Measurements from ENCODE around the gene PAN2.

DNA sequence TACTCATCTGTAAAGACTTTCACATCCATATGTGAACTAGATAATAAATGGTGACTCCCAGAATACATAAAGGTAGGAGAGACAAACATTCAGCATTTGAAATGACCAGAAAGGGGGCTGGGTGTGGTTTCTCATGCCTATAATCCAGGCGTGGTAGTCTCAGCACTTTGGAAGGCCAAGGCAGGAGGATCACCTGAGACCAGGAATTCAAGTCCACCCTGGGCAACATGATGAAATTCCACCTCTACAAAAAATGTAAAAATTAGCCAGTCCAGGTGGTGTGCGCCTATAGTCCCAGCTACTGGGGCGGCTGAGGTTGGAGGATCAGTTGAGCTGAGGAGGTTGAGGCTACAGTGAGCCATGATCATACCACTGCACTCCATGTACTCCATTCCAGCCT is 29.5 kb downstream of the PAN2 start:
- TF ChIP-seq, protein P1, sequence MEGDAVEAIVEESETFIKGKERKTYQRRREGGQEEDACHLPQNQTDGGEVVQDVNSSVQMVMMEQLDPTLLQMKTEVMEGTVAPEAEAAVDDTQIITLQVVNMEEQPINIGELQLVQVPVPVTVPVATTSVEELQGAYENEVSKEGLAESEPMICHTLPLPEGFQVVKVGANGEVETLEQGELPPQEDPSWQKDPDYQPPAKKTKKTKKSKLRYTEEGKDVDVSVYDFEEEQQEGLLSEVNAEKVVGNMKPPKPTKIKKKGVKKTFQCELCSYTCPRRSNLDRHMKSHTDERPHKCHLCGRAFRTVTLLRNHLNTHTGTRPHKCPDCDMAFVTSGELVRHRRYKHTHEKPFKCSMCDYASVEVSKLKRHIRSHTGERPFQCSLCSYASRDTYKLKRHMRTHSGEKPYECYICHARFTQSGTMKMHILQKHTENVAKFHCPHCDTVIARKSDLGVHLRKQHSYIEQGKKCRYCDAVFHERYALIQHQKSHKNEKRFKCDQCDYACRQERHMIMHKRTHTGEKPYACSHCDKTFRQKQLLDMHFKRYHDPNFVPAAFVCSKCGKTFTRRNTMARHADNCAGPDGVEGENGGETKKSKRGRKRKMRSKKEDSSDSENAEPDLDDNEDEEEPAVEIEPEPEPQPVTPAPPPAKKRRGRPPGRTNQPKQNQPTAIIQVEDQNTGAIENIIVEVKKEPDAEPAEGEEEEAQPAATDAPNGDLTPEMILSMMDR (IDR thresholded peaks at IDR 0.05; ENCODE audit: insufficient read depth, low read length, poor library complexity, severe bottlenecking): no peak
- TF ChIP-seq EZH2phosphoT487 (conservative IDR thresholded peaks at IDR 0.05; ENCODE audit: low read length): no peak

All from SU-DHL-6 (cell line).